T-cell (primary cell): ENCODE results near the gene YTHDC2. TPM values are rescaled to one million over a fixed set of nuclear protein-coding genes. Genes with fewer than 3 reads are reported as not detected.
A peak's percentile ranks its signal among the peaks of the same experiment; 100 is the strongest.

ENCODE experiments used
- ATAC-seq, 4 experiments: fragments of 200-7000 bp in 3 of 4; fragments of 150-1000 bp in 1 of 4; cut with Tn5 transposase; replicated peaks in 1 of 4; 1 replicate in 3 of 4; 2 replicates in 1 of 4; pipeline ENCODE4 v1.10.0; 2021; ENCODE audit warnings: moderate library complexity in 3 of 4, mild to moderate bottlenecking in 2 of 4, moderate number of reproducible peaks in 1 of 4
- CTCF ChIA-PET, 2 donors: fragments of 300-600 bp; sonication (Branson Sonifier 250); formaldehyde crosslinking; loops; one replicate each; lab custom pipeline; 2022; ENCODE audit warnings: antibody characterized with exemption in 2 of 2; lab: Charles Lee
- POLR2A ChIA-PET, 2 donors: fragments of 300-600 bp; sonication (Branson Sonifier 250); formaldehyde crosslinking; loops; one replicate each; lab custom pipeline; 2022; ENCODE audit warnings: antibody characterized with exemption in 2 of 2; lab: Charles Lee
- DNase-seq, 35 experiments: peaks; one replicate each; pipeline versions ENCODE4 v3.0.0 to v3.0.0-alpha.2; 2013 to 2023
- H3K27ac ChIP-seq: one replicate; pipeline ENCODE4 v1.5.1; 2013; ENCODE audit warnings: low read length
- H3K27me3 ChIP-seq, 2 experiments: replicated peaks in 1 of 2; 1 replicate in 1 of 2; 2 replicates in 1 of 2; pipeline versions ENCODE4 v1.6.1 to v1.7.0; 2013; ENCODE audit warnings: low read length in 1 of 2, mixed read lengths in 1 of 2; ENCODE audit not compliant: control insufficient read depth in 2 of 2, insufficient read depth in 2 of 2; ENCODE audit errors: extremely low read depth in 1 of 2
- H3K36me3 ChIP-seq, 2 donors: 1 replicate in 1 of 2; 2 replicates in 1 of 2; pipeline versions ENCODE4 v1.6.1 to v1.7.0; 2013; ENCODE audit warnings: low read length in 1 of 2; ENCODE audit not compliant: control insufficient read depth in 2 of 2, insufficient read depth in 1 of 2; ENCODE audit errors: extremely low read depth in 1 of 2
- H3K4me1 ChIP-seq, 2 experiments: 1 replicate in 1 of 2; 2 replicates in 1 of 2; pipeline versions ENCODE4 v1.6.1 to v1.7.0; 2013; ENCODE audit warnings: low read length in 2 of 2, mixed read lengths in 1 of 2; ENCODE audit not compliant: insufficient read depth in 2 of 2, control insufficient read depth in 1 of 2; ENCODE audit errors: extremely low read depth in 1 of 2
- H3K4me3 ChIP-seq, 2 donors: 1 replicate in 1 of 2; 2 replicates in 1 of 2; pipeline versions ENCODE4 v1.5.1 to v1.7.0; 2013; ENCODE audit warnings: mild to moderate bottlenecking in 2 of 2, low read length in 1 of 2, moderate library complexity in 1 of 2; ENCODE audit not compliant: control insufficient read depth in 1 of 2; ENCODE audit errors: extremely low read depth in 1 of 2
- H3K9me3 ChIP-seq: 2 replicates; pipeline ENCODE4 v1.7.0; 2013
- H3K27ac Mint-ChIP-seq, 2 donors: one replicate each; pipeline ENCODE4 v1.8.0; 2020 to 2021; ENCODE audit warnings: mild to moderate bottlenecking in 2 of 2, mixed read lengths in 2 of 2
- H3K27me3 Mint-ChIP-seq, 2 donors: one replicate each; pipeline ENCODE4 v1.8.0; 2021 to 2022; ENCODE audit warnings: mixed read lengths in 2 of 2
- H3K36me3 Mint-ChIP-seq: one replicate; pipeline ENCODE4 v1.8.0; 2021; ENCODE audit warnings: mixed read lengths
- H3K4me1 Mint-ChIP-seq, 3 donors: one replicate each; pipeline ENCODE4 v1.8.0; 2020 to 2022; ENCODE audit warnings: mixed read lengths in 3 of 3, mild to moderate bottlenecking in 1 of 3
- H3K4me3 Mint-ChIP-seq, 3 donors: one replicate each; pipeline ENCODE4 v1.8.0; 2020 to 2022; ENCODE audit warnings: mild to moderate bottlenecking in 3 of 3, mixed read lengths in 3 of 3, moderate library complexity in 3 of 3
- H3K9me3 Mint-ChIP-seq, 3 donors: one replicate each; pipeline ENCODE4 v1.8.0; 2020 to 2022; ENCODE audit warnings: mixed read lengths in 3 of 3
- WGBS: methylation state at CpG from one replicate; pipeline ENCODE4 v1.1.5; 2013; ENCODE audit warnings: missing lambda C conversion rate; ENCODE audit not compliant: insufficient coverage; 5-methylcytosine and 5-hydroxymethylcytosine counted together
- total RNA-seq, 35 experiments: library from RNA in 6 of 35; stranded (reverse) in 6 of 35; fragments of 120-200 nt in 1 of 35; gene quantifications; one replicate each; pipeline versions ENCODE4 v1.2.1 to v1.2.4 and lab custom pipeline; 2013 to 2026

Gene YTHDC2
- total RNA-seq, 5 donors from 2014 or later (not counting 1 experiment from before 2014, with no cell fraction given): 31.5 to 52.0 (median 38.2) TPM

DNA sequence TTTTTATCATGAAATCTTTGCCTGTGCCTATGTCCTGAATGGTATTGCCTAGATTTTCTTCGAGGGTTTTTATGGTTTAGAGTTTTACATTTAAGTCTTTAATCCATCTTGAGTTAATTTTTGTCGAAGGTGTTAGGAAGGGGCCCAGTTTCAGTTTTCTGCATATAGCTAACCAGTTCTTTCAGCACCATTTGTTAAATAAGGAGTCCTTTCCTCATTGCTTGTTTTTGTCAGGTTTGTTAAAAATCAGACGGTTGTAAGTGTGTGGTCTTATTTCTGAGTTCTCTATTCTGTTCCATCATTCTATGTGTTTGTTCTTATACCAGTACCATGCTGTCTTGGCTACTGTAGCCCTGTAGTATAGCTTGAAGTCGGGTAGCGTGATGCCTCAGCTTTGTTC, 55.9 kb downstream of the YTHDC2 start:
- Mint-ChIP-seq H3K36me3 (peaks cover 79% of the 10 kb centered on the region), H3K27ac (no peak overlapping the region), H3K9me3 (peaks cover 0 to 24% (median 10%) of the 10 kb centered on the region in 3 donors), H3K27me3 (no peaks in the 10 kb centered on the region), H3K4me3 (no peak overlapping the region), H3K4me1 (peaks cover 21 to 27% (median 24%) of the 10 kb centered on the region in 3 donors)
- Histone ChIP-seq H3K9me3 (no peaks in the 10 kb centered on the region), H3K4me1 (no peaks in the 10 kb centered on the region), H3K36me3 (peaks cover 13 to 39% of the 10 kb centered on the region in 2 donors), H3K27me3 (no peaks in the 10 kb centered on the region), H3K27ac (no peak overlapping the region), H3K4me3 (no peak overlapping the region)
- no peak for ATAC-seq
- CTCF ChIA-PET: no interaction called here
- POLR2A ChIA-PET: interaction anchor here (0.6 to 1.1 kb wide), 2 partner anchors 11 kb away, joined by 3 read pairs; no protein-coding TSS in a partner anchor
- 93% methylated on average over 2 of the region's 5 CpGs for WGBS
- DNase-seq: no peak

DNA sequence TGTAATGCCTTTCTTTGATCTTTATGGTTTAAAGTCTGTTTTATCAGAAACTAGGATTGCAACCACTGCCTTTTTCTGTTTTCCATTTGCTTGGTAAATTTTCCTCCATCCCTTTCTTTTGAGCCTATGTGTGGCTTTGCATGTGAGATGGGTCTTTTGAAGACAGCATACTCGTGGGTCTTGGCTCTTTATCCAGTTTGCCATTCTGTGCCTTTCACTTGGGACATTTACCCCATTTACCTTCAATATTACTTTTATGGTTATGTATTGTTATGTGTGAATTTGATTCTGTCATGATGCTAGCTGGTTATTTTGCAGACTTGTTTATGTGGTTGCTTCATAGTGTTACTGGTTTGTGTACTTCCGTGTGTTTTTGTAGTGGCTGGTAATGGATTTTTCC, 59.2 kb downstream of the YTHDC2 start:
- WGBS: no CpG with 5 or more reads among the region's 2 CpGs
- H3K27ac Mint-ChIP-seq: no peak overlapping the region
- CTCF ChIA-PET: interaction anchor here in 1 of 2 donors (0.6 kb wide), 1 partner anchor 58 kb away, joined by 7 read pairs; no protein-coding TSS in a partner anchor
- peaks cover 29 to 40% (median 35%) of the 10 kb centered on the region in 3 donors for H3K4me1 Mint-ChIP-seq
- H3K4me3 Mint-ChIP-seq: no peak overlapping the region
- H3K36me3 Mint-ChIP-seq: peaks cover 73% of the 10 kb centered on the region
- no peak overlapping the region for H3K27ac ChIP-seq
- no peak for ATAC-seq
- H3K36me3 ChIP-seq: peaks cover 16 to 35% of the 10 kb centered on the region in 2 donors
- no peak overlapping the region for H3K4me3 ChIP-seq
- POLR2A ChIA-PET: no interaction called here
- peaks cover 0 to 24% (median 10%) of the 10 kb centered on the region in 3 donors for H3K9me3 Mint-ChIP-seq
- no peaks in the 10 kb centered on the region for H3K9me3 ChIP-seq
- no peaks in the 10 kb centered on the region for H3K4me1 ChIP-seq
- DNase-seq: no peak
- H3K27me3 ChIP-seq: no peaks in the 10 kb centered on the region
- no peaks in the 10 kb centered on the region for H3K27me3 Mint-ChIP-seq

DNA sequence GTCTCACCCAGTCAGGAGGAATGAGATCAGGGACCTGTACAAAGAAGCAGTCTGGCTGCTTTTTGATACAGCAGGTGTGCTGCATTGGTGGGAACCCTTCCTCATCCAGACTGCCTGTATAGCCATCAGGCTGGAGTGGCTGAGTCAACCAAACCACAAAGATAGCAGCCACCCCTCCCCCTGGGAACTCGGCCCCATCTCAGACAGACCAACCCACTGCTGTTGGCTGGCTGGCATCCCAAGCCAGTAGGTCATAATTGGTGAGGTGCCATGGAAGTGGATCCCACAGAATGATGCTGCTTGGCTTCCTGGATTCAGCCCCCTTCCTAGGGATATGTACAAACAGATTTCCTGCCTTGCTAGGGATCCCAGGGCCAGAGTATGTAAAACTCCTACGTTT, 60.9 kb downstream of the YTHDC2 start:
- 83% methylated on average over 1 of the region's 2 CpGs for WGBS
- H3K36me3 ChIP-seq: peaks cover 13 to 28% of the 10 kb centered on the region in 2 donors
- Mint-ChIP-seq H3K9me3 (peaks cover 0 to 24% (median 10%) of the 10 kb centered on the region in 3 donors), H3K4me3 (no peak overlapping the region), H3K36me3 (peaks cover 64% of the 10 kb centered on the region), H3K27me3 (no peaks in the 10 kb centered on the region), H3K27ac (no peak overlapping the region), H3K4me1 (peaks cover 29 to 38% (median 35%) of the 10 kb centered on the region in 3 donors)
- H3K27me3 ChIP-seq: no peaks in the 10 kb centered on the region
- no peak overlapping the region for H3K27ac ChIP-seq
- H3K9me3 ChIP-seq: no peaks in the 10 kb centered on the region
- ATAC-seq (no peak), DNase-seq (no peak)
- no peaks in the 10 kb centered on the region for H3K4me1 ChIP-seq
- ChIA-PET POLR2A (no interaction called here), CTCF (no interaction called here)
- no peak overlapping the region for H3K4me3 ChIP-seq

DNA sequence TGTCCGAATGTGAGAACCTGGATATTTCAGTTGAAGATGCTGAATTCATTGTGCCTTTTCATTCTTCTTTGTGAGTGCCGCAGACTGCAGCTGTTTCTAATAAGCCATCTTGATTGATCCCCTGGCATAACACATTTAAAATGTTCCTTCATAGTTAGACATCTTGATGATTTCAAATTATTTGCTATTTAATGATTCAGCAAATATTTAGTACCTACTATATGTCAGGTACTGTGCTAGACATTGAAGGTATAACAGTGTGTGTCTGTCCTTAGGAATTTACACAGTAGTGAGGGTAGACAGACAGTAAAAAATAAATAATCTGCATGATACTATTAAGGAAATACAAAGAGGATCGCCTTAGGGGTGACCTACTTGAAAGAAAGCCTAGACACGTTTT, 61.6 kb downstream of the YTHDC2 start:
- no peaks in the 10 kb centered on the region for H3K27me3 ChIP-seq
- Mint-ChIP-seq H3K4me3 (no peak overlapping the region), H3K9me3 (peaks cover 0 to 24% (median 10%) of the 10 kb centered on the region in 3 donors), H3K36me3 (peaks cover 63% of the 10 kb centered on the region), H3K4me1 (peaks cover 29 to 36% (median 35%) of the 10 kb centered on the region in 3 donors), H3K27me3 (no peaks in the 10 kb centered on the region), H3K27ac (peak overlapping the region in 1 of 2 donors; percentile 35)
- DNase-seq (no peak), ATAC-seq (no peak)
- ChIA-PET CTCF (no interaction called here), POLR2A (no interaction called here)
- H3K27ac ChIP-seq: no peak overlapping the region
- peaks cover 13 to 33% of the 10 kb centered on the region in 2 donors for H3K36me3 ChIP-seq
- H3K9me3 ChIP-seq: no peaks in the 10 kb centered on the region
- no CpG with 5 or more reads among the region's 4 CpGs for WGBS
- H3K4me1 ChIP-seq: no peaks in the 10 kb centered on the region
- no peak overlapping the region for H3K4me3 ChIP-seq

DNA sequence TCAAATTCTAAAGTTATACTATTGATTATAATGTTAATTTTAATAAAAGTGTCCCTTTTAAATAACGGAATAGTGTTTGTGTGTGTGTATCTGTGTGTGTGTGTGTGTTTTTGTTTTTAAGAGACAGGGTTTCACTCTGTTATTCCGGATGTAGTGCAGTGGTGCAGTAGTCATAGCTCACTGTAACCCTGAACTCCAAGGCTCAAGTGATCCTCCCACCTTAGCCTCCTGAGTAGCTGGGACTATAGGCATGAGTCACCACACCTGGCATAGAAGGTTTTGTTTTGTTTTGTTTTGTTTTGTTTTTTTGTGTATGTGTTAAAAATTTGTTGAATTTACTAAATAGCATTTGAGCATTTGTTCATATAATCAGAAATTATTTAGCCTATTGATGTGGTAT, 64.6 kb downstream of the YTHDC2 start:
- H3K4me3 Mint-ChIP-seq: no peak overlapping the region
- Histone ChIP-seq H3K4me1 (no peaks in the 10 kb centered on the region), H3K36me3 (peaks cover 8 to 31% of the 10 kb centered on the region in 2 donors), H3K4me3 (no peak overlapping the region), H3K27ac (no peak overlapping the region), H3K9me3 (no peaks in the 10 kb centered on the region), H3K27me3 (no peaks in the 10 kb centered on the region)
- peaks cover 0 to 3% (median 0%) of the 10 kb centered on the region in 3 donors for H3K9me3 Mint-ChIP-seq
- DNase-seq (no peak), ATAC-seq (no peak)
- WGBS: no CpG with 5 or more reads among the region's 2 CpGs
- no peaks in the 10 kb centered on the region for H3K27me3 Mint-ChIP-seq
- H3K4me1 Mint-ChIP-seq: peaks cover 18 to 22% (median 19%) of the 10 kb centered on the region in 3 donors
- ChIA-PET POLR2A (no interaction called here), CTCF (no interaction called here)
- H3K36me3 Mint-ChIP-seq: peaks cover 47% of the 10 kb centered on the region
- H3K27ac Mint-ChIP-seq: no peak overlapping the region

DNA sequence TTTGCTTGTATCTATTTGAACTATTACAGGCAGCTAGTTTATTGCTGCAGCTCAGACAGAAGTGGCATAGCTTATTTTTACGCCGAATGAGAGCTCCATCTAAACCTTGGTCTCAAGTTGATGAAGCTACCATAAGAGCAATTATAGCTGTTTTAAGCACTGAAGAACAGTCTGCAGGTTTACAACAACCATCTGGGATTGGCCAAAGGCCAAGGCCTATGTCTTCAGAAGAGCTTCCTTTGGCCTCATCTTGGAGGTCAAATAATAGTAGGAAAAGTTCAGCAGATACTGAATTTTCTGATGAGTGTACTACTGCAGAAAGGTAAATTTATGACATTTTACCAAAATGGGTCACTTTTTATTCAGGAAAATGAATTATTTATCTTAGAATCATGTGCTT, 67.9 kb downstream of the YTHDC2 start:
- CTCF ChIA-PET: interaction anchor here in 1 of 2 donors (0.5 to 1.1 kb wide), 2 partner anchors 209 to 585 kb away, joined by 3 to 4 read pairs; no protein-coding TSS in a partner anchor
- H3K4me3 ChIP-seq: no peak overlapping the region

More for the DNA sequence above, 67.9 kb downstream of the YTHDC2 start:
- Mint-ChIP-seq H3K9me3 (no peaks in the 10 kb centered on the region), H3K4me1 (no peaks in the 10 kb centered on the region), H3K27me3 (no peaks in the 10 kb centered on the region), H3K4me3 (no peak overlapping the region), H3K27ac (no peak overlapping the region), H3K36me3 (peaks cover 30% of the 10 kb centered on the region)
- Histone ChIP-seq H3K9me3 (no peaks in the 10 kb centered on the region), H3K27me3 (no peaks in the 10 kb centered on the region), H3K36me3 (peaks cover 0 to 30% of the 10 kb centered on the region in 2 donors), H3K27ac (no peak overlapping the region), H3K4me1 (no peaks in the 10 kb centered on the region)
- POLR2A ChIA-PET: no interaction called here
- DNase-seq: no peak
- WGBS: 100% methylated on average over 2 of the region's 2 CpGs
- no peak for ATAC-seq
